Activated naive CD4-positive, alpha-beta T cell treated with anti-CD3 and anti-CD28 coated beads, Interleukin-2, amount 50 U/mL, for 24 hours (primary cell): ENCODE data around the gene ZMIZ1.
"Not testable (repeated sequence)": the region's sequence is repeated elsewhere in the genome, so short reads cannot be mapped to it uniquely, and the experiment has no call there.

Experiments used
- H3K27ac Mint-ChIP-seq: one replicate; pipeline ENCODE4 v1.8.0; 2021; ENCODE audit warnings: mild to moderate bottlenecking, mixed read lengths
- H3K27me3 Mint-ChIP-seq: one replicate; pipeline ENCODE4 v1.8.0; 2021; ENCODE audit warnings: mixed read lengths
- H3K36me3 Mint-ChIP-seq: one replicate; pipeline ENCODE4 v1.8.0; 2021; ENCODE audit warnings: mixed read lengths
- H3K4me1 Mint-ChIP-seq: one replicate; pipeline ENCODE4 v1.8.0; 2021; ENCODE audit warnings: mixed read lengths
- H3K4me3 Mint-ChIP-seq: one replicate; pipeline ENCODE4 v1.8.0; 2021; ENCODE audit warnings: mild to moderate bottlenecking, mixed read lengths
- H3K9me3 Mint-ChIP-seq: one replicate; pipeline ENCODE4 v1.8.0; 2021; ENCODE audit warnings: mixed read lengths

Gene ZMIZ1

GRCh38 chr10:79027147-79028055, 41.4 kb upstream of the ZMIZ1 start:
- no peaks in the 10 kb centered on the region for H3K36me3 Mint-ChIP-seq
- peak overlapping the region; percentile 15 for H3K4me3 Mint-ChIP-seq
- no peaks in the 10 kb centered on the region for H3K9me3 Mint-ChIP-seq
- H3K27ac Mint-ChIP-seq: peak overlapping the region; percentile 73
- no peaks in the 10 kb centered on the region for H3K27me3 Mint-ChIP-seq
- H3K4me1 Mint-ChIP-seq: peaks cover 38% of the 10 kb centered on the region

GRCh38 chr10:79028056-79028430, 40.7 kb upstream of the ZMIZ1 start:
- Mint-ChIP-seq H3K27me3 (no peaks in the 10 kb centered on the region), H3K9me3 (no peaks in the 10 kb centered on the region), H3K4me1 (peaks cover 35% of the 10 kb centered on the region), H3K27ac (peak overlapping the region; percentile 73), H3K36me3 (no peaks in the 10 kb centered on the region), H3K4me3 (peak overlapping the region; percentile 15)

GRCh38 chr10:79028451-79029010, 40.2 kb upstream of the ZMIZ1 start:
- Mint-ChIP-seq H3K27ac (no peak overlapping the region), H3K9me3 (no peaks in the 10 kb centered on the region), H3K36me3 (no peaks in the 10 kb centered on the region), H3K4me3 (no peak overlapping the region), H3K27me3 (no peaks in the 10 kb centered on the region), H3K4me1 (peaks cover 33% of the 10 kb centered on the region)

GRCh38 chr10:79029478-79030390, 39.0 kb upstream of the ZMIZ1 start:
- Mint-ChIP-seq H3K27ac (no peak overlapping the region), H3K36me3 (peaks cover 1% of the 10 kb centered on the region), H3K4me3 (no peak overlapping the region), H3K27me3 (no peaks in the 10 kb centered on the region), H3K9me3 (no peaks in the 10 kb centered on the region), H3K4me1 (peaks cover 27% of the 10 kb centered on the region)

GRCh38 chr10:79030705-79031104, 38.1 kb upstream of the ZMIZ1 start:
- Mint-ChIP-seq H3K27me3 (no peaks in the 10 kb centered on the region), H3K36me3 (peaks cover 1% of the 10 kb centered on the region), H3K4me1 (peaks cover 19% of the 10 kb centered on the region), H3K4me3 (no peak overlapping the region), H3K9me3 (no peaks in the 10 kb centered on the region), H3K27ac (no peak overlapping the region)

GRCh38 chr10:79031723-79032122, 37.0 kb upstream of the ZMIZ1 start:
- no peaks in the 10 kb centered on the region for H3K9me3 Mint-ChIP-seq
- no peak overlapping the region for H3K27ac Mint-ChIP-seq
- peaks cover 1% of the 10 kb centered on the region for H3K36me3 Mint-ChIP-seq
- peaks cover 15% of the 10 kb centered on the region for H3K4me1 Mint-ChIP-seq
- no peaks in the 10 kb centered on the region for H3K27me3 Mint-ChIP-seq
- H3K4me3 Mint-ChIP-seq: no peak overlapping the region

GRCh38 chr10:79034271-79034876, 34.4 kb upstream of the ZMIZ1 start:
- no peak overlapping the region for H3K4me3 Mint-ChIP-seq
- no peak overlapping the region for H3K27ac Mint-ChIP-seq
- peaks cover 4% of the 10 kb centered on the region for H3K36me3 Mint-ChIP-seq
- no peaks in the 10 kb centered on the region for H3K4me1 Mint-ChIP-seq
- no peaks in the 10 kb centered on the region for H3K27me3 Mint-ChIP-seq
- no peaks in the 10 kb centered on the region for H3K9me3 Mint-ChIP-seq

- not testable (repeated sequence) for H3K36me3 Mint-ChIP-seq, H3K9me3 Mint-ChIP-seq, H3K27ac Mint-ChIP-seq, H3K4me1 Mint-ChIP-seq, H3K4me3 Mint-ChIP-seq, H3K27me3 Mint-ChIP-seq
Observed at GRCh38 chr10:79036416-79036815, 32.4 kb upstream of the ZMIZ1 start.

GRCh38 chr10:79038104-79038840, 30.5 kb upstream of the ZMIZ1 start:
- no peak overlapping the region for H3K27ac Mint-ChIP-seq
- H3K4me1 Mint-ChIP-seq: peaks cover 28% of the 10 kb centered on the region
- no peaks in the 10 kb centered on the region for H3K27me3 Mint-ChIP-seq
- peaks cover 4% of the 10 kb centered on the region for H3K36me3 Mint-ChIP-seq
- H3K4me3 Mint-ChIP-seq: no peak overlapping the region
- no peaks in the 10 kb centered on the region for H3K9me3 Mint-ChIP-seq

- Mint-ChIP-seq H3K27ac (no peak overlapping the region), H3K9me3 (no peaks in the 10 kb centered on the region), H3K4me3 (no peak overlapping the region), H3K27me3 (no peaks in the 10 kb centered on the region), H3K4me1 (peaks cover 31% of the 10 kb centered on the region), H3K36me3 (peaks cover 4% of the 10 kb centered on the region)
Observed at GRCh38 chr10:79038841-79039201, 29.9 kb upstream of the ZMIZ1 start.

GRCh38 chr10:79042639-79043411, 25.9 kb upstream of the ZMIZ1 start:
- Mint-ChIP-seq H3K36me3 (peaks cover 3% of the 10 kb centered on the region), H3K27ac (peak overlapping the region; percentile 9), H3K4me3 (no peak overlapping the region), H3K9me3 (no peaks in the 10 kb centered on the region), H3K4me1 (peaks cover 54% of the 10 kb centered on the region), H3K27me3 (no peaks in the 10 kb centered on the region)

GRCh38 chr10:79044036-79044632, 24.6 kb upstream of the ZMIZ1 start:
- Mint-ChIP-seq H3K4me1 (peaks cover 66% of the 10 kb centered on the region), H3K9me3 (no peaks in the 10 kb centered on the region), H3K4me3 (no peak overlapping the region), H3K36me3 (no peaks in the 10 kb centered on the region), H3K27me3 (no peaks in the 10 kb centered on the region), H3K27ac (peak overlapping the region; percentile 1)

GRCh38 chr10:79044846-79045245, 23.9 kb upstream of the ZMIZ1 start:
- Mint-ChIP-seq H3K27me3 (no peaks in the 10 kb centered on the region), H3K9me3 (no peaks in the 10 kb centered on the region), H3K4me1 (peaks cover 72% of the 10 kb centered on the region), H3K27ac (no peak overlapping the region), H3K36me3 (no peaks in the 10 kb centered on the region), H3K4me3 (no peak overlapping the region)

- Mint-ChIP-seq H3K27ac (peak overlapping the region; percentile 70), H3K9me3 (no peaks in the 10 kb centered on the region), H3K36me3 (no peaks in the 10 kb centered on the region), H3K4me3 (no peak overlapping the region), H3K27me3 (no peaks in the 10 kb centered on the region), H3K4me1 (peaks cover 79% of the 10 kb centered on the region)
Observed at GRCh38 chr10:79045566-79046175, 23.1 kb upstream of the ZMIZ1 start.
